A673 (cell line): ENCODE measurements around the gene GSTT2B.
"Not testable (repeated sequence)": the region's sequence is repeated elsewhere in the genome, so short reads cannot be mapped to it uniquely, and the experiment has no call there.

Source experiments
- CTCF ChIP-seq: fragments of 300-800, 200-600 bp; sonication (generic); conservative IDR thresholded peaks from 2 replicates; pipeline ENCODE4 v1.5.1; 2017; ENCODE audit warnings: low read depth, mild to moderate bottlenecking, antibody characterized with exemption, low read length, moderate library complexity, mixed read lengths
- EZH2 ChIP-seq: fragments of 200-600 bp; sonication (generic); IDR thresholded peaks from 2 replicates; pipeline ENCODE4 v1.6.1; 2017; ENCODE audit warnings: borderline replicate concordance, low read depth, mild to moderate bottlenecking, mixed read lengths, antibody characterized with exemption, low read length; ENCODE audit not compliant: poor library complexity, severe bottlenecking

GRCh38 chr22:23974345-23974744 lies 13.3 kb upstream of the GSTT2B start, which contains the start of gene DDT:
- not testable (repeated sequence) for TF ChIP-seq CTCF, EZH2
